ENCODE measurements around the gene GAK.

GAK gene

GRCh38 chr4:881709-882108 is 50.4 kb downstream of the GAK start:
- Histone ChIP-seq H3K9ac (ENCODE audit: low read length in 5 of 5) (no peak overlapping the region), H3K27ac (ENCODE audit: low read depth, low read length) (no peak overlapping the region), H3K4me1 (ENCODE audit: control insufficient read depth in 5 of 5, insufficient read depth in 5 of 5, low read length in 5 of 5) (peaks cover 0 to 2% (median 0%) of the 10 kb centered on the region in 5 donors), H3K9me3 (ENCODE audit: control insufficient read depth in 5 of 5, low read length in 5 of 5) (no peaks in the 10 kb centered on the region), H3K27me3 (ENCODE audit: control insufficient read depth in 5 of 5, insufficient read depth in 4 of 5, low read length in 5 of 5) (no peaks in the 10 kb centered on the region), H3K36me3 (ENCODE audit: control insufficient read depth in 5 of 5, insufficient read depth in 5 of 5, low read length in 5 of 5) (peaks cover 2 to 99% (median 92%) of the 10 kb centered on the region in 5 donors), H3K4me3 (ENCODE audit: low read depth in 1 of 5, low read length in 5 of 5) (no peak overlapping the region)

GRCh38 chr4:880684-881405 is 51.3 kb downstream of the GAK start:
- H3K36me3 ChIP-seq (ENCODE audit: control insufficient read depth in 5 of 5, insufficient read depth in 5 of 5, low read length in 5 of 5): peaks cover 2 to 99% (median 92%) of the 10 kb centered on the region in 5 donors

GRCh38 chr4:879729-880077 is 52.4 kb downstream of the GAK start:
- H3K27me3 ChIP-seq (ENCODE audit: control insufficient read depth in 5 of 5, insufficient read depth in 4 of 5, low read length in 5 of 5): no peaks in the 10 kb centered on the region

More at GRCh38 chr4:880684-881405, 51.3 kb downstream of the GAK start:
- no peaks in the 10 kb centered on the region for H3K27me3 ChIP-seq (ENCODE audit: control insufficient read depth in 5 of 5, insufficient read depth in 4 of 5, low read length in 5 of 5)
- no peak overlapping the region for H3K9ac ChIP-seq (ENCODE audit: low read length in 5 of 5)
- no peak overlapping the region for H3K27ac ChIP-seq (ENCODE audit: low read depth, low read length)
- H3K4me1 ChIP-seq (ENCODE audit: control insufficient read depth in 5 of 5, insufficient read depth in 5 of 5, low read length in 5 of 5): peaks cover 0 to 2% (median 0%) of the 10 kb centered on the region in 5 donors
- H3K9me3 ChIP-seq (ENCODE audit: control insufficient read depth in 5 of 5, low read length in 5 of 5): no peaks in the 10 kb centered on the region
- H3K4me3 ChIP-seq (ENCODE audit: low read depth in 1 of 5, low read length in 5 of 5): no peak overlapping the region

GRCh38 chr4:878796-879728 is 53.1 kb downstream of the GAK start:
- no peaks in the 10 kb centered on the region for H3K27me3 ChIP-seq (ENCODE audit: control insufficient read depth in 5 of 5, insufficient read depth in 4 of 5, low read length in 5 of 5)
- no peak overlapping the region for H3K27ac ChIP-seq (ENCODE audit: low read depth, low read length)
- peaks cover 2 to 98% (median 90%) of the 10 kb centered on the region in 5 donors for H3K36me3 ChIP-seq (ENCODE audit: control insufficient read depth in 5 of 5, insufficient read depth in 5 of 5, low read length in 5 of 5)
- peaks cover 0 to 2% (median 0%) of the 10 kb centered on the region in 5 donors for H3K4me1 ChIP-seq (ENCODE audit: control insufficient read depth in 5 of 5, insufficient read depth in 5 of 5, low read length in 5 of 5)
- no peak overlapping the region for H3K9ac ChIP-seq (ENCODE audit: low read length in 5 of 5)
- no peaks in the 10 kb centered on the region for H3K9me3 ChIP-seq (ENCODE audit: control insufficient read depth in 5 of 5, low read length in 5 of 5)
- H3K4me3 ChIP-seq (ENCODE audit: low read depth in 1 of 5, low read length in 5 of 5): no peak overlapping the region

More at GRCh38 chr4:879729-880077, 52.4 kb downstream of the GAK start:
- no peak overlapping the region for H3K27ac ChIP-seq (ENCODE audit: low read depth, low read length)
- H3K4me3 ChIP-seq (ENCODE audit: low read depth in 1 of 5, low read length in 5 of 5): no peak overlapping the region
- H3K9ac ChIP-seq (ENCODE audit: low read length in 5 of 5): no peak overlapping the region
- H3K4me1 ChIP-seq (ENCODE audit: control insufficient read depth in 5 of 5, insufficient read depth in 5 of 5, low read length in 5 of 5): peaks cover 0 to 2% (median 0%) of the 10 kb centered on the region in 5 donors
- H3K9me3 ChIP-seq (ENCODE audit: control insufficient read depth in 5 of 5, low read length in 5 of 5): no peaks in the 10 kb centered on the region
- peaks cover 2 to 98% (median 91%) of the 10 kb centered on the region in 5 donors for H3K36me3 ChIP-seq (ENCODE audit: control insufficient read depth in 5 of 5, insufficient read depth in 5 of 5, low read length in 5 of 5)

- no peak overlapping the region for H3K27ac ChIP-seq (ENCODE audit: low read depth, low read length)
- no peak overlapping the region for H3K4me3 ChIP-seq (ENCODE audit: low read depth in 1 of 5, low read length in 5 of 5)
- H3K27me3 ChIP-seq (ENCODE audit: control insufficient read depth in 5 of 5, insufficient read depth in 4 of 5, low read length in 5 of 5): no peaks in the 10 kb centered on the region
- peaks cover 2 to 13% (median 6%) of the 10 kb centered on the region in 5 donors for H3K4me1 ChIP-seq (ENCODE audit: control insufficient read depth in 5 of 5, insufficient read depth in 5 of 5, low read length in 5 of 5)
- H3K9ac ChIP-seq (ENCODE audit: low read length in 5 of 5): no peak overlapping the region
- H3K9me3 ChIP-seq (ENCODE audit: control insufficient read depth in 5 of 5, low read length in 5 of 5): no peaks in the 10 kb centered on the region
- H3K36me3 ChIP-seq (ENCODE audit: control insufficient read depth in 5 of 5, insufficient read depth in 5 of 5, low read length in 5 of 5): peaks cover 2 to 97% (median 84%) of the 10 kb centered on the region in 5 donors
Measured at GRCh38 chr4:877502-877901, 54.6 kb downstream of the GAK start.

GRCh38 chr4:876780-877179 is 55.3 kb downstream of the GAK start:
- Histone ChIP-seq H3K9ac (ENCODE audit: low read length in 5 of 5) (no peak overlapping the region), H3K4me1 (ENCODE audit: control insufficient read depth in 5 of 5, insufficient read depth in 5 of 5, low read length in 5 of 5) (peaks cover 2 to 14% (median 11%) of the 10 kb centered on the region in 5 donors), H3K27me3 (ENCODE audit: control insufficient read depth in 5 of 5, insufficient read depth in 4 of 5, low read length in 5 of 5) (no peaks in the 10 kb centered on the region), H3K4me3 (ENCODE audit: low read depth in 1 of 5, low read length in 5 of 5) (no peak overlapping the region), H3K27ac (ENCODE audit: low read depth, low read length) (no peak overlapping the region), H3K36me3 (ENCODE audit: control insufficient read depth in 5 of 5, insufficient read depth in 5 of 5, low read length in 5 of 5) (peaks cover 2 to 97% (median 84%) of the 10 kb centered on the region in 5 donors), H3K9me3 (ENCODE audit: control insufficient read depth in 5 of 5, low read length in 5 of 5) (no peaks in the 10 kb centered on the region)

GRCh38 chr4:875818-876423 is 56.2 kb downstream of the GAK start:
- H3K27ac ChIP-seq (ENCODE audit: low read depth, low read length): no peak overlapping the region
- no peak overlapping the region for H3K9ac ChIP-seq (ENCODE audit: low read length in 5 of 5)
- H3K4me1 ChIP-seq (ENCODE audit: control insufficient read depth in 5 of 5, insufficient read depth in 5 of 5, low read length in 5 of 5): peaks cover 2 to 14% (median 11%) of the 10 kb centered on the region in 5 donors
- H3K27me3 ChIP-seq (ENCODE audit: control insufficient read depth in 5 of 5, insufficient read depth in 4 of 5, low read length in 5 of 5): no peaks in the 10 kb centered on the region
- H3K4me3 ChIP-seq (ENCODE audit: low read depth in 1 of 5, low read length in 5 of 5): no peak overlapping the region
- peaks cover 2 to 96% (median 78%) of the 10 kb centered on the region in 5 donors for H3K36me3 ChIP-seq (ENCODE audit: control insufficient read depth in 5 of 5, insufficient read depth in 5 of 5, low read length in 5 of 5)
- H3K9me3 ChIP-seq (ENCODE audit: control insufficient read depth in 5 of 5, low read length in 5 of 5): no peaks in the 10 kb centered on the region

GRCh38 chr4:874971-875817 is 56.9 kb downstream of the GAK start:
- Histone ChIP-seq H3K9me3 (ENCODE audit: control insufficient read depth in 5 of 5, low read length in 5 of 5) (no peaks in the 10 kb centered on the region), H3K27ac (ENCODE audit: low read depth, low read length) (no peak overlapping the region), H3K36me3 (ENCODE audit: control insufficient read depth in 5 of 5, insufficient read depth in 5 of 5, low read length in 5 of 5) (peaks cover 2 to 96% (median 77%) of the 10 kb centered on the region in 5 donors), H3K9ac (ENCODE audit: low read length in 5 of 5) (no peak overlapping the region), H3K27me3 (ENCODE audit: control insufficient read depth in 5 of 5, insufficient read depth in 4 of 5, low read length in 5 of 5) (no peaks in the 10 kb centered on the region), H3K4me1 (ENCODE audit: control insufficient read depth in 5 of 5, insufficient read depth in 5 of 5, low read length in 5 of 5) (peaks cover 2 to 14% (median 11%) of the 10 kb centered on the region in 5 donors), H3K4me3 (ENCODE audit: low read depth in 1 of 5, low read length in 5 of 5) (no peak overlapping the region)

GRCh38 chr4:874056-874455 is 58.1 kb downstream of the GAK start:
- no peak overlapping the region for H3K9ac ChIP-seq (ENCODE audit: low read length in 5 of 5)
- no peaks in the 10 kb centered on the region for H3K9me3 ChIP-seq (ENCODE audit: control insufficient read depth in 5 of 5, low read length in 5 of 5)
- H3K4me1 ChIP-seq (ENCODE audit: control insufficient read depth in 5 of 5, insufficient read depth in 5 of 5, low read length in 5 of 5): peaks cover 2 to 14% (median 11%) of the 10 kb centered on the region in 5 donors
- H3K27me3 ChIP-seq (ENCODE audit: control insufficient read depth in 5 of 5, insufficient read depth in 4 of 5, low read length in 5 of 5): no peaks in the 10 kb centered on the region
- no peak overlapping the region for H3K27ac ChIP-seq (ENCODE audit: low read depth, low read length)
- H3K4me3 ChIP-seq (ENCODE audit: low read depth in 1 of 5, low read length in 5 of 5): no peak overlapping the region
- peaks cover 0 to 96% (median 77%) of the 10 kb centered on the region in 5 donors for H3K36me3 ChIP-seq (ENCODE audit: control insufficient read depth in 5 of 5, insufficient read depth in 5 of 5, low read length in 5 of 5)

Measured in subcutaneous abdominal adipose tissue (tissue), 5 donors.